ENCODE data around the gene LRRC23. TPM values are rescaled to one million over a fixed set of nuclear protein-coding genes. Genes with fewer than 3 reads are reported as not detected.
A peak's percentile ranks its signal among the peaks of the same experiment; 100 is the strongest.

LRRC23 gene
- total RNA-seq, 1 donor from 2014 or later, result 2.6 TPM

DNA sequence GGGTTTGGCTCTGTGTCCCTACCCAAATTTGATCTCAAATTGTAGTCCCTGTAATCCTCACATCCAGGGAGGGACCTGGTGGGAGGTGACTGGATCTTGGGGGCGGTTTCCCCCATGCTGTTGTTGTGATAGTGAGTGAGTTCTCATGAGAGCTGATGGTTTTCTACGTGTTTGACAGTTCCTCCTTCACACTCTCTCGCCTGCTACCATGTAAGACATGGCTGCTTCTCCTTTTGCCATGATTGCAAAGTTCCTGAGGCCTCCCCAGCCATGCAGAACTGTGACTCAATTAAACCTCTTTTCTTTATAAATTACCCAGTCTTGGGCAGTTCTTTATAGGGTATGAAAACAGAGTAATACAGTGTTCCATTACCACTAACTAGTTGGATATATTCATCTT, 10.3 kb upstream of the LRRC23 start:
- H3K36me3 Mint-ChIP-seq (ENCODE audit: unreplicated experiment), result no peaks in the 10 kb centered on the region
- no peaks in the 10 kb centered on the region for H3K4me1 Mint-ChIP-seq (ENCODE audit: low read depth, unreplicated experiment)
- TF ChIP-seq, protein P1, sequence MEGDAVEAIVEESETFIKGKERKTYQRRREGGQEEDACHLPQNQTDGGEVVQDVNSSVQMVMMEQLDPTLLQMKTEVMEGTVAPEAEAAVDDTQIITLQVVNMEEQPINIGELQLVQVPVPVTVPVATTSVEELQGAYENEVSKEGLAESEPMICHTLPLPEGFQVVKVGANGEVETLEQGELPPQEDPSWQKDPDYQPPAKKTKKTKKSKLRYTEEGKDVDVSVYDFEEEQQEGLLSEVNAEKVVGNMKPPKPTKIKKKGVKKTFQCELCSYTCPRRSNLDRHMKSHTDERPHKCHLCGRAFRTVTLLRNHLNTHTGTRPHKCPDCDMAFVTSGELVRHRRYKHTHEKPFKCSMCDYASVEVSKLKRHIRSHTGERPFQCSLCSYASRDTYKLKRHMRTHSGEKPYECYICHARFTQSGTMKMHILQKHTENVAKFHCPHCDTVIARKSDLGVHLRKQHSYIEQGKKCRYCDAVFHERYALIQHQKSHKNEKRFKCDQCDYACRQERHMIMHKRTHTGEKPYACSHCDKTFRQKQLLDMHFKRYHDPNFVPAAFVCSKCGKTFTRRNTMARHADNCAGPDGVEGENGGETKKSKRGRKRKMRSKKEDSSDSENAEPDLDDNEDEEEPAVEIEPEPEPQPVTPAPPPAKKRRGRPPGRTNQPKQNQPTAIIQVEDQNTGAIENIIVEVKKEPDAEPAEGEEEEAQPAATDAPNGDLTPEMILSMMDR (IDR thresholded peaks at IDR 0.05; ENCODE audit: partially characterized antibody, unreplicated experiment), result no peak
- peaks cover 9% of the 10 kb centered on the region for H3K27me3 Mint-ChIP-seq (ENCODE audit: unreplicated experiment)
- no peak overlapping the region for H3K27ac Mint-ChIP-seq (ENCODE audit: unreplicated experiment)
- H3K9me3 Mint-ChIP-seq (ENCODE audit: unreplicated experiment), result peaks cover 6% of the 10 kb centered on the region
- no peak for DNase-seq
- H3K4me3 Mint-ChIP-seq (ENCODE audit: unreplicated experiment), result no peak overlapping the region

DNA sequence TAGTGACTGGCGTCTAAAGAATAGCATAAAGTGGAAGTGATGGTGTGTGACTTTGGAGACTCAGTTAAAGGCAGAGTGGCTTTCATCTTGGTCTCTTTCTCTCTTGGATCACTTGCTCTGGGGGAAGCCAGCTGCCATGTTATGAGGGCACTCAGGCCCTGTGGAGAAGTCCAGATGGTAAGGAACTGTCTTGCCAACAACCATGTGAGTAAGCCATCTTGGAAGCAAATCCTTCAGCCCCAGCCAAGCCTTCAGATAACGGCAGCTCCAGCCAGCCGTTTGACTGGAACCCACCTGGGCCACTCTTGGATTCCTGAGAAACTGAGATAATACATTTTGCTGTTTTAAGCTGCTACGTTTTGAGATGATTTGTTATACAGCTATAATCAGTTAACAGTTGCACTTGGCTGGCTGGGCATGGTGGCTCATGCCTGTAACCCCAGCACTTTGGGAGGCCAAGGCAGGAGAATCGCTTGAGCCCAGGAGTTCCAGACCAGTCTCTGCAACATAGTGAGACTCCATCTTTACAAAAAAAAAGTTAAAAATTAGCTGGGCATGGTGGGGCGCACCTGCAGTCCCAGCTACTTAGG, 7.7 kb upstream of the LRRC23 start:
- DNase-seq, result no peak
- Mint-ChIP-seq H3K4me1 (ENCODE audit: low read depth, unreplicated experiment) (no peaks in the 10 kb centered on the region), H3K9me3 (ENCODE audit: unreplicated experiment) (peaks cover 1% of the 10 kb centered on the region), H3K27ac (ENCODE audit: unreplicated experiment) (no peak overlapping the region), H3K27me3 (ENCODE audit: unreplicated experiment) (peaks cover 2% of the 10 kb centered on the region), H3K36me3 (ENCODE audit: unreplicated experiment) (no peaks in the 10 kb centered on the region), H3K4me3 (ENCODE audit: unreplicated experiment) (no peak overlapping the region)
- TF ChIP-seq, protein P1 (IDR thresholded peaks at IDR 0.05; ENCODE audit: partially characterized antibody, unreplicated experiment), result no peak

DNA sequence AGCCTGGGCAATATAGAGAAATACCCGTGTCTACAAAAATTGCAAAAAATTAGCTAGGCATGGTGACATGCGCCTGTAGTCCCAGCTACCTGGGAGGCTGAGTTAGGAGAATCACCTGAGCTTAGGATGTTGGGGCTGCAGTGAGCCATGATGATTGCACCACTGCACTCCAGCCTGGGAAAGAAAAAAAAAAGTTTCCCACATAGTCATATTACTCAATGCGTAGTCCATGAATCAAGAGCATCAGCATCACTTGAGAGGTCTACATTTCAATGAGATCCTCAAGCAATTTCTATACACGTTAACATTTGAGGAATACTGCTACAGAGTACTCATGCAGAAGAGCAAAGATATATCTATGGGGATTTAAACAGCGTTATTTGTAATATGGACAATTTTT, 5.2 kb upstream of the LRRC23 start:
- Mint-ChIP-seq H3K36me3 (ENCODE audit: unreplicated experiment) (no peaks in the 10 kb centered on the region), H3K4me3 (ENCODE audit: unreplicated experiment) (no peak overlapping the region), H3K4me1 (ENCODE audit: low read depth, unreplicated experiment) (no peaks in the 10 kb centered on the region), H3K9me3 (ENCODE audit: unreplicated experiment) (peaks cover 6% of the 10 kb centered on the region), H3K27ac (ENCODE audit: unreplicated experiment) (no peak overlapping the region), H3K27me3 (ENCODE audit: unreplicated experiment) (peaks cover 3% of the 10 kb centered on the region)
- TF ChIP-seq, protein P1 (IDR thresholded peaks at IDR 0.05; ENCODE audit: partially characterized antibody, unreplicated experiment), result no peak
- DNase-seq, result no peak

DNA sequence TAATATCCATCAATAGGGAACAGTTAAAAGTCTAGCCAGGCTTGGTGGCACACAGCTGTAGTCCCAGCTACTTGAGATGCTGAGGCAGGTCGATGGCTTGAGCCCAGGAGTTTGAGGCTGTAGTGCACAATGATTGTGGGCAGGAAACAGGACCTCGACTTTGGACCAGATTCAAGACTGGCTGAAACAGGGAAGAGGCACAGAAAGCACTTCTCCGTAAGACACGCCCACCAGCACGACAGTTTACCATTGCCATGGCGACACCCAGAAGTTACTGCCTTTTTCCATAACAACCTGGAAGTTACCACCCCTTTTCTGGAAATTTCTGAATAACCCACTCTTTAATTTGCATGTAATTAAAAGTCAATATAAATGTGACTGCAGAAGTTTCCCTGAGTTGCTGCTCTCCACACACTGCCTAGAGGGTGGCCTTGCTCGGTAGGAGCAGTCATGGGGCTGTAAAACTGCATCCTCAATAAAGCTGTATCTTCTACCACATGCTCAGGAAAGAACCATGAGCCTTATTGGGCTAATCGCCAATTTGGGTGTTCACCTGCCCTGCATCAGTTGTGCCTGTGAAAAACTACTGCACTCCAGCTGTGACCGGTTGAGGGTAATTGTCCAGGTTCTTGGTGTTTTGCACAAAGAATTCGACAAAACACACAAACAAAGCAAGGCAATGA, 4.6 kb upstream of the LRRC23 start:
- no peak overlapping the region for H3K27ac Mint-ChIP-seq (ENCODE audit: unreplicated experiment)
- H3K27me3 Mint-ChIP-seq (ENCODE audit: unreplicated experiment), result peaks cover 1% of the 10 kb centered on the region
- no peaks in the 10 kb centered on the region for H3K4me1 Mint-ChIP-seq (ENCODE audit: low read depth, unreplicated experiment)
- TF ChIP-seq, protein P1 (IDR thresholded peaks at IDR 0.05; ENCODE audit: partially characterized antibody, unreplicated experiment), result no peak
- peaks cover 6% of the 10 kb centered on the region for H3K9me3 Mint-ChIP-seq (ENCODE audit: unreplicated experiment)
- DNase-seq, result no peak
- H3K4me3 Mint-ChIP-seq (ENCODE audit: unreplicated experiment), result no peak overlapping the region
- no peaks in the 10 kb centered on the region for H3K36me3 Mint-ChIP-seq (ENCODE audit: unreplicated experiment)

DNA sequence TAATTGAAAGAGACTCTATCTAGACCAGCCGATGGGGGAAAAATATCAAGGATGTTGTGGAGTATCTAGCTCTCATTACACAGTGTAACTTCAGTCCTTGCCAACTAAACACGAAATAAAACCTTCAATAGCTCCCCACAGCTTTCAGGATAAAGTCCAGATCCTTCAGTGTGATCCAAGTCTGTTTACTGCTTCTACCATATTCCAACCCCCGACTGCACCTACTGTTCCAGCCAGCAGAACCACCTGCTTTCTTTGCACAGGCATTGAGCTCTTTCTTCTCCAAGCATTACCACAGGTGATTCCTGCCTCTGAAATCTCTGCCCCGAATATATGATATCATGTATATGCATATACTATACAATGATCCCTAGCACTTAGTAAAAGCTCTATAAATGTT, 2.2 kb upstream of the LRRC23 start:
- H3K36me3 Mint-ChIP-seq (ENCODE audit: unreplicated experiment), result no peaks in the 10 kb centered on the region
- H3K27me3 Mint-ChIP-seq (ENCODE audit: unreplicated experiment), result peaks cover 1% of the 10 kb centered on the region
- no peaks in the 10 kb centered on the region for H3K4me1 Mint-ChIP-seq (ENCODE audit: low read depth, unreplicated experiment)
- peaks cover 6% of the 10 kb centered on the region for H3K9me3 Mint-ChIP-seq (ENCODE audit: unreplicated experiment)
- no peak for DNase-seq
- peak overlapping the region; percentile 6 for H3K4me3 Mint-ChIP-seq (ENCODE audit: unreplicated experiment)
- TF ChIP-seq, protein P1 (IDR thresholded peaks at IDR 0.05; ENCODE audit: partially characterized antibody, unreplicated experiment), result no peak
- no peak overlapping the region for H3K27ac Mint-ChIP-seq (ENCODE audit: unreplicated experiment)
